ENCODE results near the gene XPR1. TPM values are rescaled to one million over a fixed set of nuclear protein-coding genes. Genes with fewer than 3 reads are reported as not detected.
A peak's percentile ranks its signal among the peaks of the same experiment; 100 is the strongest.
"Not testable (repeated sequence)": the region's sequence is repeated elsewhere in the genome, so short reads cannot be mapped to it uniquely, and the experiment has no call there.

XPR1 gene
- total RNA-seq, 1 experiment from 2014 or later = 11.3 TPM

GRCh38 chr1:180785291-180785690 lies 153.5 kb downstream of the XPR1 start:
- DNase-seq (ENCODE audit: low read depth) = no peak

GRCh38 chr1:180785887-180786286 lies 154.1 kb downstream of the XPR1 start:
- no peak for DNase-seq (ENCODE audit: low read depth)

- no peak for DNase-seq (ENCODE audit: low read depth)
Measured at GRCh38 chr1:180786624-180787023, 154.8 kb downstream of the XPR1 start.

GRCh38 chr1:180787628-180788307 lies 155.9 kb downstream of the XPR1 start:
- no peak for DNase-seq (ENCODE audit: low read depth)

- no peak for DNase-seq (ENCODE audit: low read depth)
Measured at GRCh38 chr1:180789460-180789859, 157.6 kb downstream of the XPR1 start.

GRCh38 chr1:180791152-180791551 lies 159.3 kb downstream of the XPR1 start:
- not testable (repeated sequence) for DNase-seq (ENCODE audit: low read depth)

- DNase-seq (ENCODE audit: low read depth) = peak; percentile 34
Measured at GRCh38 chr1:180791806-180792205, 160.0 kb downstream of the XPR1 start.

GRCh38 chr1:180793451-180793850 lies 161.6 kb downstream of the XPR1 start:
- no peak for DNase-seq (ENCODE audit: low read depth)

- DNase-seq (ENCODE audit: low read depth) = no peak
Measured at GRCh38 chr1:180796897-180797640, 165.2 kb downstream of the XPR1 start.

GRCh38 chr1:180800945-180801344 lies 169.1 kb downstream of the XPR1 start:
- no peak for DNase-seq (ENCODE audit: low read depth)

GRCh38 chr1:180802813-180803212 lies 171.0 kb downstream of the XPR1 start:
- DNase-seq (ENCODE audit: low read depth) = no peak

GRCh38 chr1:180805316-180805715 lies 173.5 kb downstream of the XPR1 start:
- no peak for DNase-seq (ENCODE audit: low read depth)

- DNase-seq (ENCODE audit: low read depth) = no peak
Measured at GRCh38 chr1:180811298-180811697, 179.5 kb downstream of the XPR1 start.

GRCh38 chr1:180811886-180812285 lies 180.1 kb downstream of the XPR1 start:
- no peak for DNase-seq (ENCODE audit: low read depth)

GRCh38 chr1:180814258-180814657 lies 182.4 kb downstream of the XPR1 start:
- no peak for DNase-seq (ENCODE audit: low read depth)

- DNase-seq (ENCODE audit: low read depth) = no peak
Measured at GRCh38 chr1:180815188-180815587, 183.4 kb downstream of the XPR1 start.

- DNase-seq (ENCODE audit: low read depth) = no peak
Measured at GRCh38 chr1:180816132-180816531, 184.3 kb downstream of the XPR1 start.

- no peak for DNase-seq (ENCODE audit: low read depth)
Measured at GRCh38 chr1:180821970-180822369, 190.1 kb downstream of the XPR1 start.

- DNase-seq (ENCODE audit: low read depth) = not testable (repeated sequence)
Measured at GRCh38 chr1:180831507-180831906, 199.7 kb downstream of the XPR1 start.

GRCh38 chr1:180833180-180833579 lies 201.4 kb downstream of the XPR1 start:
- DNase-seq (ENCODE audit: low read depth) = not testable (repeated sequence)

- DNase-seq (ENCODE audit: low read depth) = no peak
Measured at GRCh38 chr1:180836449-180836848, 204.6 kb downstream of the XPR1 start.

- DNase-seq (ENCODE audit: low read depth) = no peak
Measured at GRCh38 chr1:180837020-180837419, 205.2 kb downstream of the XPR1 start.

- no peak for DNase-seq (ENCODE audit: low read depth)
Measured at GRCh38 chr1:180838535-180838934, 206.7 kb downstream of the XPR1 start.
